OCI-LY1 (cell line): Measurements from ENCODE around the gene FGGY.

ENCODE experiments used
- H2AFZ ChIP-seq: fragments of 200-600 bp; sonication (generic), shearing (Covaris generic); 2 replicates; pipeline ENCODE4 v1.6.0; 2014; ENCODE audit warnings: antibody characterized with exemption, mild to moderate bottlenecking, low read length
- H3F3A ChIP-seq: fragments of 200-600 bp; sonication (generic), shearing (Covaris generic); 2 replicates; pipeline ENCODE4 v1.6.0; 2014; ENCODE audit warnings: mild to moderate bottlenecking, antibody characterized with exemption, low read length, moderate library complexity; ENCODE audit not compliant: insufficient read depth
- H3K27ac ChIP-seq: fragments of 200-600 bp; sonication (generic); 2 replicates; pipeline ENCODE4 v1.5.1; 2014; ENCODE audit warnings: low read length, mixed run types, mild to moderate bottlenecking, low read depth; ENCODE audit not compliant: poor library complexity, severe bottlenecking
- H3K27me3 ChIP-seq: fragments of 200-600 bp; sonication (generic); 2 replicates; pipeline ENCODE4 v1.6.0; 2014; ENCODE audit warnings: antibody characterized with exemption, mild to moderate bottlenecking, low read length, moderate library complexity; ENCODE audit not compliant: insufficient read depth
- H3K36me3 ChIP-seq: fragments of 200-600 bp; sonication (generic); 2 replicates; pipeline ENCODE4 v1.6.1; 2014; ENCODE audit warnings: mild to moderate bottlenecking, antibody characterized with exemption, low read length, moderate library complexity, mixed read lengths; ENCODE audit not compliant: insufficient read depth
- H3K4me1 ChIP-seq: fragments of 200-600 bp; sonication (generic); 2 replicates; pipeline ENCODE4 v1.5.1; 2014; ENCODE audit warnings: mild to moderate bottlenecking, low read length, moderate library complexity; ENCODE audit not compliant: insufficient read depth, severe bottlenecking
- H3K4me2 ChIP-seq: fragments of 200-600 bp; sonication (generic), shearing (Covaris generic); 2 replicates; pipeline ENCODE4 v1.6.1; 2014; ENCODE audit warnings: low read length
- H3K4me3 ChIP-seq: fragments of 200-600 bp; sonication (generic); 2 replicates; pipeline ENCODE4 v1.5.1; 2014; ENCODE audit warnings: low read length, low read depth, mild to moderate bottlenecking, mixed read lengths; ENCODE audit not compliant: poor library complexity, severe bottlenecking
- H3K79me2 ChIP-seq: fragments of 200-600 bp; shearing (Covaris generic); 2 replicates; pipeline ENCODE4 v1.6.1; 2016; ENCODE audit warnings: mixed run types, low read length, mixed read lengths; ENCODE audit not compliant: insufficient read depth
- H3K9ac ChIP-seq: fragments of 200-600 bp; sonication (generic), shearing (Covaris generic); 2 replicates; pipeline ENCODE4 v1.6.1; 2014; ENCODE audit warnings: mild to moderate bottlenecking, low read length, mixed read lengths
- H3K9me2 ChIP-seq: fragments of 200-600 bp; sonication (generic), shearing (Covaris generic); 2 replicates; pipeline ENCODE4 v1.6.1; 2014; ENCODE audit warnings: low read depth, mild to moderate bottlenecking, low read length, mixed read lengths
- H3K9me3 ChIP-seq: fragments of 200-600 bp; shearing (Covaris generic); 2 replicates; pipeline ENCODE4 v1.6.1; 2014; ENCODE audit warnings: low read length, mixed read lengths
- H4K20me1 ChIP-seq: fragments of 200-600 bp; sonication (generic), shearing (Covaris generic); 2 replicates; pipeline ENCODE4 v1.6.0; 2016; ENCODE audit warnings: mild to moderate bottlenecking, low read length; ENCODE audit not compliant: insufficient read depth
- CTCF ChIP-seq: fragments of 200-600 bp; sonication (generic), shearing (Covaris generic); IDR thresholded peaks from 2 replicates; pipeline ENCODE4 v1.5.1; 2017; ENCODE audit warnings: mild to moderate bottlenecking, antibody characterized with exemption, low read length, moderate library complexity, mixed read lengths
- EZH2 ChIP-seq: fragments of 200-600 bp; sonication (generic), shearing (Covaris generic); IDR thresholded peaks from 2 replicates; pipeline ENCODE4 v1.8.0; 2017; ENCODE audit warnings: borderline replicate concordance, mixed run types, mild to moderate bottlenecking, antibody characterized with exemption, low read length, moderate library complexity, mixed read lengths

Gene FGGY

GRCh38 chr1:59510249-59510648 is 213.4 kb downstream of the FGGY start:
- Histone ChIP-seq H3K27ac (no peak overlapping the region), H3K9me3 (no peaks in the 10 kb centered on the region), H3K4me1 (no peaks in the 10 kb centered on the region), H3K9ac (no peak overlapping the region), H2AFZ (no peak overlapping the region), H3K79me2 (no peaks in the 10 kb centered on the region), H3K4me2 (no peak overlapping the region), H3K9me2 (no peaks in the 10 kb centered on the region), H4K20me1 (no peaks in the 10 kb centered on the region), H3F3A (no peaks in the 10 kb centered on the region), H3K27me3 (no peaks in the 10 kb centered on the region), H3K4me3 (no peak overlapping the region), H3K36me3 (no peaks in the 10 kb centered on the region)
- TF ChIP-seq EZH2 = no peak
- no peak for TF ChIP-seq CTCF

- Histone ChIP-seq H3K9me2 (no peaks in the 10 kb centered on the region), H3K79me2 (no peaks in the 10 kb centered on the region), H2AFZ (no peak overlapping the region), H3K9me3 (no peaks in the 10 kb centered on the region), H3K27ac (no peak overlapping the region), H3F3A (no peaks in the 10 kb centered on the region), H3K36me3 (no peaks in the 10 kb centered on the region), H3K9ac (no peak overlapping the region), H3K27me3 (no peaks in the 10 kb centered on the region), H3K4me1 (no peaks in the 10 kb centered on the region), H3K4me3 (no peak overlapping the region), H3K4me2 (no peak overlapping the region), H4K20me1 (no peaks in the 10 kb centered on the region)
- TF ChIP-seq EZH2 (no peak), CTCF (no peak)
These were observed 214.9 kb downstream of the FGGY start for GRCh38 chr1:59511476-59512465.

GRCh38 chr1:59512702-59513101 is 215.8 kb downstream of the FGGY start:
- no peak overlapping the region for H3K4me2 ChIP-seq
- no peaks in the 10 kb centered on the region for H3K9me3 ChIP-seq
- no peak overlapping the region for H3K27ac ChIP-seq
- H4K20me1 ChIP-seq = no peaks in the 10 kb centered on the region
- no peak overlapping the region for H2AFZ ChIP-seq
- H3K9me2 ChIP-seq = no peaks in the 10 kb centered on the region
- H3K4me3 ChIP-seq = no peak overlapping the region
- H3K79me2 ChIP-seq = no peaks in the 10 kb centered on the region
- H3K36me3 ChIP-seq = no peaks in the 10 kb centered on the region
- no peak for TF ChIP-seq EZH2
- TF ChIP-seq CTCF = no peak
- H3F3A ChIP-seq = no peaks in the 10 kb centered on the region
- H3K9ac ChIP-seq = no peak overlapping the region
- H3K4me1 ChIP-seq = no peaks in the 10 kb centered on the region
- H3K27me3 ChIP-seq = no peaks in the 10 kb centered on the region
